Hepatocyte (in vitro differentiated cells): ENCODE measurements around the gene TRAF2. TPM values are rescaled to one million over a fixed set of nuclear protein-coding genes. Genes with fewer than 3 reads are reported as not detected.

Experiments used
- DNase-seq: peaks from one replicate; pipeline ENCODE4 v3.0.0-alpha.2; 2016; ENCODE audit warnings: low spot score
- H2AFZ ChIP-seq: fragments of 200-600 bp; sonication (generic); 2 replicates; pipeline ENCODE4 v1.6.0; 2016; ENCODE audit warnings: antibody characterized with exemption, mild to moderate bottlenecking
- H3K27ac ChIP-seq: fragments of 200-600 bp; sonication (generic); 2 replicates; pipeline ENCODE4 v1.5.1; 2016; ENCODE audit warnings: mild to moderate bottlenecking
- H3K27me3 ChIP-seq: fragments of 200-600 bp; sonication (generic); 2 replicates; pipeline ENCODE4 v1.6.1; 2016
- H3K36me3 ChIP-seq: fragments of 200-600 bp; sonication (generic); replicated peaks from 2 replicates; pipeline ENCODE4 v1.5.1; 2016; ENCODE audit warnings: low read depth; ENCODE audit not compliant: insufficient read depth
- H3K4me1 ChIP-seq: fragments of 200-600 bp; sonication (generic); 2 replicates; pipeline ENCODE4 v1.5.1; 2016; ENCODE audit warnings: mild to moderate bottlenecking, moderate library complexity; ENCODE audit not compliant: insufficient read depth
- H3K4me2 ChIP-seq: fragments of 200-600 bp; sonication (generic); 2 replicates; pipeline ENCODE4 v1.6.0; 2016
- H3K4me3 ChIP-seq: fragments of 200-600 bp; sonication (generic); 2 replicates; pipeline ENCODE4 v1.5.1; 2016; ENCODE audit warnings: mild to moderate bottlenecking
- H3K79me2 ChIP-seq: fragments of 200-600 bp; sonication (generic); 2 replicates; pipeline ENCODE4 v1.6.0; 2017; ENCODE audit warnings: mild to moderate bottlenecking
- H3K9me2 ChIP-seq: fragments of 200-600 bp; sonication (generic); replicated peaks from 2 replicates; pipeline ENCODE4 v1.6.0; 2017; ENCODE audit warnings: mild to moderate bottlenecking; ENCODE audit not compliant: insufficient read depth
- H3K9me3 ChIP-seq: fragments of 200-600 bp; sonication (generic); 2 replicates; pipeline ENCODE4 v1.5.1; 2016; ENCODE audit warnings: low read depth, mild to moderate bottlenecking
- H4K20me1 ChIP-seq: fragments of 200-600 bp; sonication (generic); 2 replicates; pipeline ENCODE4 v1.6.0; 2016; ENCODE audit warnings: mild to moderate bottlenecking; ENCODE audit not compliant: insufficient read depth, poor library complexity, severe bottlenecking
- EZH2 ChIP-seq: fragments of 200-600 bp; sonication (generic); IDR thresholded peaks from 2 replicates; pipeline ENCODE4 v1.6.1; 2016; ENCODE audit warnings: antibody characterized with exemption, mild to moderate bottlenecking, borderline replicate concordance
- EZH2phosphoT487 ChIP-seq: fragments of 200-600 bp; sonication (generic); IDR thresholded peaks from one replicate; pipeline ENCODE4 v1.6.1; 2018; ENCODE audit warnings: antibody characterized with exemption, mild to moderate bottlenecking, low read depth, moderate library complexity; ENCODE audit not compliant: unreplicated experiment, severe bottlenecking
- WGBS: methylation state at CpG from one replicate; pipeline ENCODE4 v1.1.6; 2016; ENCODE audit warnings: low lambda C conversion rate; ENCODE audit errors: missing lambda C conversion rate; 5-methylcytosine and 5-hydroxymethylcytosine counted together
- polyA plus RNA-seq: library from polyadenylated mRNA; unstranded; fragments of >200 nt; fragmentation: Nextera tagmentation; extraction: Ambion mirVana; gene quantifications from 2 replicates; pipeline ENCODE4 v1.2.1, GENCODE V29; 2016
- total RNA-seq: library from RNA; depleted of rRNA; stranded (reverse); fragments of >200 nt; gene quantifications from 2 replicates; pipeline ENCODE4 v1.2.3, GENCODE V29; 2014
- TF ChIP-seq, protein P1 (sequence below): fragments of 200-600 bp; sonication (generic); IDR thresholded peaks from 2 replicates; pipeline ENCODE4 v1.5.1; 2016; ENCODE audit warnings: antibody characterized with exemption, mild to moderate bottlenecking; ENCODE audit not compliant: poor library complexity

Gene TRAF2
- total and polyA plus RNA-seq, 2 experiments from 2014 or later, result 7.6 to 12.4 TPM

DNA sequence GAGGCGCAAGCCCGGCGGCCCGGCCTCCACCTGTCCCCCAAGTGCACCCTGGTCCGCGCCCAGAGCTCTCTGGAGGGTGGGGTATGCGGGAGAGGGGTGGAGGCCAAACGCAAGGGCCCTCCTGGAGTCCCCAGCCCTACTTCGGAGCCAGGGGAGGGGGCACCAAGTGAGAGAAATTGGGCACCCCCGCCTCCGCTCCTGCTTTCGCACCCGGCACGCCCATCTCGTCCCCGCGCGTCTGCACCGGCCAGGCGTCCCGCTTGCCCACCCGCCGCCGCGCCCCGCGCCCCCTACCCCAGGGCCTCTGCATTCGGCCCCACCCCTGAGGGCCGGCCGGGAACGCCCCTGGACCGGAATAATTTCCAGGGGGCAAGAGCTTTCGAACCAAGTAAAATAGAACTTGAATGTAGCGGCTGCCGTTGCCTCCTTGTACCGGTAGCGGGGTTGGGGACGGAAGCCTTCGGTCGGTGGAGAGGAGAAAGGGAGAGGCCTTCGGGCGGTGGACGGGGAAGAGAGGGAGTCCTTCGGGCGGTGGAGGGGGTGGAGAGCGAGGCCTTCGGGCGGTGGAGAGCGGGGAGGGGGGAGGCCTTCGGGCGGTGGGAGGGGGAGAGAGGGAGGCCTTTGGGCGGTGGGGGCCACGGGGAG lies 37.8 kb upstream of the TRAF2 start:
- Histone ChIP-seq H3K27ac (peak overlapping the region; percentile 92), H3K4me2 (peak overlapping the region; percentile 86), H3K79me2 (peaks cover 12% of the 10 kb centered on the region), H2AFZ (peak overlapping the region; percentile 55), H3K27me3 (no peaks in the 10 kb centered on the region), H3K4me1 (peaks cover 8% of the 10 kb centered on the region), H4K20me1 (peaks cover 12% of the 10 kb centered on the region), H3K4me3 (peak overlapping the region; percentile 86), H3K9me3 (no peaks in the 10 kb centered on the region), H3K36me3 (no peaks in the 10 kb centered on the region), H3K9me2 (no peaks in the 10 kb centered on the region)
- peak; percentile 76 for DNase-seq
- WGBS, result 0% methylated on average over 17 of the region's 53 CpGs
- TF ChIP-seq, protein P1, sequence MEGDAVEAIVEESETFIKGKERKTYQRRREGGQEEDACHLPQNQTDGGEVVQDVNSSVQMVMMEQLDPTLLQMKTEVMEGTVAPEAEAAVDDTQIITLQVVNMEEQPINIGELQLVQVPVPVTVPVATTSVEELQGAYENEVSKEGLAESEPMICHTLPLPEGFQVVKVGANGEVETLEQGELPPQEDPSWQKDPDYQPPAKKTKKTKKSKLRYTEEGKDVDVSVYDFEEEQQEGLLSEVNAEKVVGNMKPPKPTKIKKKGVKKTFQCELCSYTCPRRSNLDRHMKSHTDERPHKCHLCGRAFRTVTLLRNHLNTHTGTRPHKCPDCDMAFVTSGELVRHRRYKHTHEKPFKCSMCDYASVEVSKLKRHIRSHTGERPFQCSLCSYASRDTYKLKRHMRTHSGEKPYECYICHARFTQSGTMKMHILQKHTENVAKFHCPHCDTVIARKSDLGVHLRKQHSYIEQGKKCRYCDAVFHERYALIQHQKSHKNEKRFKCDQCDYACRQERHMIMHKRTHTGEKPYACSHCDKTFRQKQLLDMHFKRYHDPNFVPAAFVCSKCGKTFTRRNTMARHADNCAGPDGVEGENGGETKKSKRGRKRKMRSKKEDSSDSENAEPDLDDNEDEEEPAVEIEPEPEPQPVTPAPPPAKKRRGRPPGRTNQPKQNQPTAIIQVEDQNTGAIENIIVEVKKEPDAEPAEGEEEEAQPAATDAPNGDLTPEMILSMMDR, result no peak
- TF ChIP-seq EZH2phosphoT487, result no peak
- TF ChIP-seq EZH2, result no peak

DNA sequence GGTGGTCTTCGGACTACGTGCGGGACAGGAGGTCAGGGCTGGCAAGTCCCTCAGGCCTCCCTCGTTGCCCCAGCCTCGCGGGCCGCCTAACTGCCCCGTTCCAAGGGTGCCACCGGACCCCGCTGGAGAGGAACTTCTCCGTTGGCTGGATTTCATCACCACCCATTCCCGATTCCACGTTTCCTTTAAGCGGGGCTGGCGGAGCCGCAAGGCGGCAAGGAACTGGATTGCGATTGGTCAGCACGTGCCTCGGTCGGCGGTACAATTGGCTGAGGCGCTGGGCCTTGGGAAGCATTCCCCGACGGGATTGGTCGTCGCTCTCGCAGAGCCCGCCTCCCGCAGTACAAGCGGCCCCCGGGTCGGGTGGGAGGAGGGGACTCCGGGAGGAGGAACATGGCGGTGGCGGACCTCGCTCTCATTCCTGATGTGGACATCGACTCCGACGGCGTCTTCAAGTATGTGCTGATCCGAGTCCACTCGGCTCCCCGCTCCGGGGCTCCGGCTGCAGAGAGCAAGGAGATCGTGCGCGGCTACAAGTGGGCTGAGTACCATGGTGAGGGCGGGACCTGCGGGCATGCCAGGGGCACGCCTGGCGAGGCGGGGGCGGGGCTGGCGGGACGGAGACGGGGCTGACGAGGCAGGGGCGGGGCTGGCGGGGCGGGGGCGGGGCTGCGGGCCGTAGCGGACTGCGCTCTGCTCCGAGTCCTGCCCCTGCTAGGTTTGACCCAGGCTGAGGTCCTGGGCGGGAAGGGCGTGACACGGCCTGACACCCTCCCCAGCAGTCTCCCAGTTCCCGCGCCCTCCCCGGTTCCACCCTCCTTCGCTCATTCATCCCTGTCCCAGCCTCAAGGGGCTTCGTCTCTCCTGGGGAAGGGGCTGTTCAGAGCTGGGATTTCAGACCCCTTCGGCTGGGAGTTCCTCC lies 37.0 kb upstream of the TRAF2 start, which contains the start of gene PHPT1:
Gene PHPT1 (plus strand): TSS at position 372 of the 922 bp plus-strand sequence. CDS start 22 bp downstream, at position 394.
- Histone ChIP-seq H3K36me3 (no peaks in the 10 kb centered on the region), H3K4me3 (peak within 1 kb of the TSS; percentile 86), H3K27me3 (no peaks in the 10 kb centered on the region), H4K20me1 (peaks cover 12% of the 10 kb centered on the region), H3K27ac (peak within 1 kb of the TSS; percentile 92), H3K4me1 (peaks cover 8% of the 10 kb centered on the region), H3K79me2 (peaks cover 12% of the 10 kb centered on the region), H2AFZ (peak within 1 kb of the TSS; percentile 57), H3K9me3 (no peaks in the 10 kb centered on the region), H3K4me2 (peak within 1 kb of the TSS; percentile 98), H3K9me2 (no peaks in the 10 kb centered on the region)
- peak; percentile 100 for DNase-seq
- TF ChIP-seq EZH2phosphoT487 (no peak), EZH2 (no peak)
- TF ChIP-seq, protein P1, result no peak
- WGBS, result under 1% methylated on average over 45 of the region's 77 CpGs

- H3K36me3 ChIP-seq, result no peaks in the 10 kb centered on the region
Measured at GRCh38 chr9:136849960-136850865, 36.1 kb upstream of the TRAF2 start.

More at GRCh38 chr9:136849960-136850865, 36.1 kb upstream of the TRAF2 start:
- H3K4me2 ChIP-seq, result peak overlapping the region; percentile 98
- H3K27me3 ChIP-seq, result no peaks in the 10 kb centered on the region
- no peaks in the 10 kb centered on the region for H3K9me3 ChIP-seq
- peaks cover 12% of the 10 kb centered on the region for H4K20me1 ChIP-seq
- H3K4me3 ChIP-seq, result peak overlapping the region; percentile 60
- peaks cover 12% of the 10 kb centered on the region for H3K79me2 ChIP-seq
- H3K4me1 ChIP-seq, result peaks cover 8% of the 10 kb centered on the region
- DNase-seq, result no peak
- H2AFZ ChIP-seq, result no peak overlapping the region
- peak overlapping the region; percentile 92 for H3K27ac ChIP-seq
- H3K9me2 ChIP-seq, result no peaks in the 10 kb centered on the region
- TF ChIP-seq, protein P1, result no peak
- TF ChIP-seq EZH2, result no peak
- no peak for TF ChIP-seq EZH2phosphoT487
- 74% methylated on average over 43 of the region's 43 CpGs for WGBS
